GM21447 (cell line): ENCODE measurements around the gene TMEM26.

Experiments used
- ATAC-seq: cut with Tn5 transposase; IDR thresholded peaks from one replicate; pipeline ENCODE4 v1.9.1; 2021; ENCODE audit not compliant: unreplicated experiment

The TMEM26 gene

GRCh38 chr10:61463035-61463909, 10.1 kb upstream of the TMEM26 start:
- ATAC-seq: no peak

GRCh38 chr10:61460835-61461234, 7.7 kb upstream of the TMEM26 start:
- no peak for ATAC-seq

GRCh38 chr10:61458031-61458430, 4.8 kb upstream of the TMEM26 start:
- no peak for ATAC-seq

- ATAC-seq: no peak
Measured at GRCh38 chr10:61456095-61456789, 3.1 kb upstream of the TMEM26 start.

- ATAC-seq: no peak
Measured at GRCh38 chr10:61455656-61456055, 2.5 kb upstream of the TMEM26 start.

- no peak for ATAC-seq
Measured at GRCh38 chr10:61454541-61454940, 1.4 kb upstream of the TMEM26 start.

- ATAC-seq: no peak
Measured at GRCh38 chr10:61452151-61452651, 980 bp downstream of the TMEM26 start.

- ATAC-seq: no peak
Measured at GRCh38 chr10:61451357-61451756, 1.8 kb downstream of the TMEM26 start.

- ATAC-seq: no peak
Measured at GRCh38 chr10:61448841-61449600, 4.2 kb downstream of the TMEM26 start.

- ATAC-seq: no peak
Measured at GRCh38 chr10:61448091-61448490, 5.1 kb downstream of the TMEM26 start.

- no peak for ATAC-seq
Measured at GRCh38 chr10:61439058-61439609, 14.0 kb downstream of the TMEM26 start.

- ATAC-seq: no peak
Measured at GRCh38 chr10:61438141-61438988, 14.8 kb downstream of the TMEM26 start.

- ATAC-seq: no peak
Measured at GRCh38 chr10:61423178-61423577, 30.0 kb downstream of the TMEM26 start.

GRCh38 chr10:61417661-61418060, 35.5 kb downstream of the TMEM26 start:
- ATAC-seq: no peak

GRCh38 chr10:61415824-61416223, 37.4 kb downstream of the TMEM26 start:
- ATAC-seq: no peak

- ATAC-seq: no peak
Measured at GRCh38 chr10:61411706-61412105, 41.5 kb downstream of the TMEM26 start.

- ATAC-seq: no peak
Measured at GRCh38 chr10:61410353-61411070, 42.7 kb downstream of the TMEM26 start.

- no peak for ATAC-seq
Measured at GRCh38 chr10:61409157-61409556, 44.0 kb downstream of the TMEM26 start.

GRCh38 chr10:61408105-61408504, 45.1 kb downstream of the TMEM26 start:
- ATAC-seq: no peak
